NCI-H1092 treated with DMSO at 0.1 percent for 48 hours (cell line): Measurements from ENCODE around the gene KCNQ4.

Experiments
- DNase-seq: peaks from one replicate; lab custom pipeline; 2025; lab: John Stamatoyannopoulos, UW

The KCNQ4 gene

GRCh38 chr1:40795811-40796586 is 12.4 kb downstream of the KCNQ4 start:
- no peak for DNase-seq

- DNase-seq = no peak
Measured at GRCh38 chr1:40796939-40797667, 13.5 kb downstream of the KCNQ4 start.

GRCh38 chr1:40797668-40798010 is 14.1 kb downstream of the KCNQ4 start:
- no peak for DNase-seq

GRCh38 chr1:40798366-40799281 is 15.0 kb downstream of the KCNQ4 start:
- DNase-seq = no peak

- no peak for DNase-seq
Measured at GRCh38 chr1:40799351-40799867, 15.8 kb downstream of the KCNQ4 start.

- DNase-seq = no peak
Measured at GRCh38 chr1:40801742-40802077, 18.1 kb downstream of the KCNQ4 start.

- peak; percentile 15 for DNase-seq
Measured at GRCh38 chr1:40802078-40802741, 18.6 kb downstream of the KCNQ4 start.

GRCh38 chr1:40802742-40803113 is 19.1 kb downstream of the KCNQ4 start:
- no peak for DNase-seq

- DNase-seq = no peak
Measured at GRCh38 chr1:40803447-40803846, 19.9 kb downstream of the KCNQ4 start.

- DNase-seq = no peak
Measured at GRCh38 chr1:40803902-40804301, 20.3 kb downstream of the KCNQ4 start.

- no peak for DNase-seq
Measured at GRCh38 chr1:40806240-40806639, 22.7 kb downstream of the KCNQ4 start.

GRCh38 chr1:40806731-40807695 is 23.4 kb downstream of the KCNQ4 start:
- DNase-seq = no peak

GRCh38 chr1:40808002-40808401 is 24.4 kb downstream of the KCNQ4 start:
- no peak for DNase-seq

- DNase-seq = no peak
Measured at GRCh38 chr1:40808444-40808843, 24.9 kb downstream of the KCNQ4 start.

GRCh38 chr1:40808909-40809308 is 25.3 kb downstream of the KCNQ4 start:
- no peak for DNase-seq

- DNase-seq = no peak
Measured at GRCh38 chr1:40810927-40811326, 27.3 kb downstream of the KCNQ4 start.

- DNase-seq = no peak
Measured at GRCh38 chr1:40815420-40815819, 31.8 kb downstream of the KCNQ4 start.

- no peak for DNase-seq
Measured at GRCh38 chr1:40817791-40818263, 34.2 kb downstream of the KCNQ4 start.

- no peak for DNase-seq
Measured at GRCh38 chr1:40818264-40818961, 34.8 kb downstream of the KCNQ4 start.

- no peak for DNase-seq
Measured at GRCh38 chr1:40819101-40819500, 35.5 kb downstream of the KCNQ4 start.
